DMS153 treated with DMSO at 0.1 percent for 48 hours (cell line): ENCODE results near the gene CGN.
A peak's percentile ranks its signal among the peaks of the same experiment; 100 is the strongest.
"Not testable (repeated sequence)": the region's sequence is repeated elsewhere in the genome, so short reads cannot be mapped to it uniquely, and the experiment has no call there.

Source experiments
- DNase-seq: peaks from one replicate; lab custom pipeline; 2025; ENCODE audit not compliant: unreplicated experiment; lab: John Stamatoyannopoulos, UW

The CGN gene

GRCh38 chr1:151520359-151520758 lies 9.2 kb downstream of the CGN start:
- DNase-seq, result no peak

- not testable (repeated sequence) for DNase-seq
Observed at GRCh38 chr1:151522427-151522826, 11.2 kb downstream of the CGN start.

GRCh38 chr1:151523326-151523725 lies 12.1 kb downstream of the CGN start:
- DNase-seq, result no peak

GRCh38 chr1:151524736-151525135 lies 13.5 kb downstream of the CGN start:
- DNase-seq, result no peak

- DNase-seq, result no peak
Observed at GRCh38 chr1:151526735-151527525, 15.7 kb downstream of the CGN start.

- DNase-seq, result no peak
Observed at GRCh38 chr1:151529211-151529702, 18.1 kb downstream of the CGN start.

GRCh38 chr1:151529781-151530180 lies 18.6 kb downstream of the CGN start:
- DNase-seq, result no peak

GRCh38 chr1:151530461-151530860 lies 19.3 kb downstream of the CGN start:
- no peak for DNase-seq

- DNase-seq, result no peak
Observed at GRCh38 chr1:151533870-151534269, 22.7 kb downstream of the CGN start.

GRCh38 chr1:151534662-151535278 lies 23.6 kb downstream of the CGN start:
- peak; percentile 66 for DNase-seq

GRCh38 chr1:151535326-151536271 lies 24.4 kb downstream of the CGN start:
- DNase-seq, result no peak

- no peak for DNase-seq
Observed at GRCh38 chr1:151536499-151536898, 25.3 kb downstream of the CGN start.

- no peak for DNase-seq
Observed at GRCh38 chr1:151537112-151537511, 25.9 kb downstream of the CGN start.

GRCh38 chr1:151539321-151540020 lies 28.3 kb downstream of the CGN start:
- peak; percentile 99 for DNase-seq

- peak; percentile 98 for DNase-seq
Observed at GRCh38 chr1:151540021-151540981, 29.1 kb downstream of the CGN start, which contains the start of gene TUFT1. TUFT1 (plus strand) TSS chr1:151540309; CDS start chr1:151540367, 58 bp downstream.

GRCh38 chr1:151540982-151541377 lies 29.8 kb downstream of the CGN start:
- DNase-seq, result peak; percentile 12

- DNase-seq, result no peak
Observed at GRCh38 chr1:151541752-151542151, 30.6 kb downstream of the CGN start.

GRCh38 chr1:151542710-151543129 lies 31.5 kb downstream of the CGN start:
- peak; percentile 15 for DNase-seq

GRCh38 chr1:151545542-151545941 lies 34.4 kb downstream of the CGN start:
- no peak for DNase-seq
